ENCODE results near the gene IFI6.

GRCh38 chr1:27671964-27672749, at the start of gene IFI6:
- peak; percentile 37 for TF ChIP-seq CTCF (IDR thresholded peaks at IDR 0.05; ENCODE audit: low read depth, low read length, poor library complexity, severe bottlenecking)
- TF ChIP-seq EZH2phosphoT487 (IDR thresholded peaks at IDR 0.05; ENCODE audit: borderline replicate concordance, low read length) = no peak

Data from DOHH2 (cell line).